Stimulated activated CD4-positive, alpha-beta T cell treated with anti-CD3 and anti-CD28 coated beads, Interleukin-1b, Interleukin-23, amount 100 ng/mL, for 24 hours (primary cell): ENCODE data around the gene VRTN.
"Not testable (repeated sequence)": the region's sequence is repeated elsewhere in the genome, so short reads cannot be mapped to it uniquely, and the experiment has no call there.

ENCODE experiments used
- DNase-seq, 4 experiments: peaks; one replicate each; pipeline ENCODE4 v3.0.0-alpha.2; 2020; ENCODE audit warnings: low read depth in 4 of 4, low spot score in 1 of 4

The VRTN gene

GRCh38 chr14:74348735-74349463 lies 628 bp downstream of the VRTN start:
- no peak for DNase-seq

DNA sequence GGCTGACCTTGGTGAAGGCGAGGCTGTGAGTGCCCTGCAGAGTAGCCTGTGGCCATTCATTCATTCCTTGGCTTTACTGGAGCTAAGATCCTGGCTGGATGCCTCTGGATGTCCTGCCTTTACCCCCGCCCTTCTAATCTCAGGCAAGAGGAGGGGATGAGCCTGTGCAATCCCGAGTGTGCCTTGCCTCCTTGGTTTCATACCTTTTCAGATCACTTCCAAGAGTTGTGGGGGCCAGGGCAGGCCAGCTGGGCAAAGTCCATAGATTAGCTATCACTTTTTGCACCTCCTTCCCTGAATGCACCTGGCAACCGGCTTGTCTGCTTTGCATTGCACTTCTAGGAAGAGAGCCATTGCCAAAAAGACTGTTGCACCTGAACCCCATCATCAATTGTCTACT lies 1.5 kb downstream of the VRTN start:
- DNase-seq: no peak

- no peak for DNase-seq
Measured at GRCh38 chr14:74350211-74350927, 2.1 kb downstream of the VRTN start.

GRCh38 chr14:74350928-74351323 lies 2.7 kb downstream of the VRTN start:
- no peak for DNase-seq

GRCh38 chr14:74356892-74357575 lies 8.8 kb downstream of the VRTN start:
- DNase-seq: no peak

- DNase-seq: no peak
Measured at GRCh38 chr14:74357585-74357984, 9.3 kb downstream of the VRTN start.

GRCh38 chr14:74358176-74358829 lies 10.0 kb downstream of the VRTN start:
- DNase-seq: no peak

- no peak for DNase-seq
Measured at GRCh38 chr14:74360163-74360562, 11.9 kb downstream of the VRTN start.

- peak; percentile 27 to 54 (median 41) for DNase-seq
Measured at GRCh38 chr14:74362361-74362915, 14.2 kb downstream of the VRTN start.

DNA sequence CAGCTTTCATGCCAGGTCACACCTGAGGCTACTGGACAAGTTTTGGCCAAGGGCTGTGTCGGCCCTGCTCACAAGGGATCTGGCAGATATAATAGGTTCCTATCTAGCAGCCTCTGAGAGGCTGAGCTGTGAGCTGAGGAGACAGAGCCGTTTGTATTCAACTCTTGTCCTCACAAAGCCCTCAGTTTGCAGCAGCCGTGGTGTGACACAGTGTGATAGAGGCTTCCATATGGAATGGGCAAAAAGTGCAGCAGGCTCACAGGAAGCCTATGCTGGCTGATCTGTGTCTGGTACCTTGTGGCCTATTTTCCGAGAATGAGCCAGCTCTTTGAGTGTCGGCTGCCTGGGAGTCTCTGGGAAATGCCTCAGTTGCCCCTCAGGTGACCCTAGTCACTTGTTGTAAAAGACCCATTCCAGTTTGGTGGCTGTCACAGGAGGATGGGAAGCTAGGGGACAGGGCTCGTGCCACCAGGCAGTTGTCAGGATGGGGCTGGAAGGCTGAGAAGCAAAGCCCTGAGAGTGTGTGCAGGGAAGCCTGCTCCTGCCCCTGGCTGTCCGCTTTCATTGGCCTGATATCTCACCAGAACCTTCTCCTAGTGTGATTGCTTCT lies 16.1 kb downstream of the VRTN start:
- no peak for DNase-seq

GRCh38 chr14:74368026-74368425 lies 19.8 kb downstream of the VRTN start:
- no peak for DNase-seq

DNA sequence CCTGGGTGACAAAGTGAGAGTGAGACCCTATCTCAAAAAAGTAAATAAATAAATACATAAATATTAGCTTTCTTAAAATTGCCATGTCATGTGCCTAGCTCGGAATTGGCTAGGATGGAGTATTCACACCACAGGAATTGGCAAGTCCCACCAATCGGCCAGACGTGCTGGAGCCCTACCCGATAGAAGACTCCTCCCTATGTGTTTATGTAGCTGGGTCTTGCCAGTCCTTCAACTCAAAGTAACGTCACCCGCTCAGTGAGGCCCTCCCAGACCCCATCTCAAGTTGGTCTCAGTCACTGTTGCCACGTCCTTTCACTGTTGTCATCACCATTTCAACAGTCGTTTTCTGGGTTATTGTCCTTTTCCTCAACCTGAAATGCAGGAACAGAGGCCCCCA lies 20.2 kb downstream of the VRTN start:
- DNase-seq: no peak

DNA sequence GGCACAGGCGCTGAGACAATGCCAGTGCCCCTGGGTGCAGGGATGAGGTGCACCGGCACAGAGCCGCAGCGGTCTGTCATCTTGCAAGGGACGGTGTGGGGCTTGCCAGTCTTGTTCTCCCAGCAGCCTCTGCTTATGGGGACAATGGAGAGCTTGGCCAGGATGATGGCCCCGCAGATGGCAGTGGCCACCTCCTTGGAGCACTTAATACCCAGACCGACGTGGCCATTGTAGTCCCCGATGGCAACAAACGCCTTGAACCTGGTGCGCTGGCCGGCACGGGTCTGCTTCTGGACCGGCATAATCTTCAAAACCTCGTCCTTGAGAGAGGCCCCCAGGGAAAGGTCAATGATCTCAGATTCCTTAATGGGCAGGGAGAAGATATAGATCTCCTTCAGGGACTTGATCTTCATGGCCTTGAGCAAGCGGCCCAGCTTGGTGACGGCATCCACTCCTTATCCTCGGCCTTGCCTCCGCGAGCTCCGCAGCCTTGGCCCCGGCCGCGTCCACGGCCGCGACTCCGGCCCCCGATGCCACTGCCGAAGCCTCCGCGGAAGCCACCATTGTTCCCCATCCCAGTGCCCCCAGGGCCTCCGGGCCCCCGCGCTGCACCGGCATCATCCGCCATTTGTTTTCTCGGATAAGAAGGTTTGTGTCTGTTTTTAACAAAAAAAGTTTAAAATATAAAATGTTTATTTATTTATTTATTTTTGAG lies 29.9 kb downstream of the VRTN start:
- no peak for DNase-seq

DNA sequence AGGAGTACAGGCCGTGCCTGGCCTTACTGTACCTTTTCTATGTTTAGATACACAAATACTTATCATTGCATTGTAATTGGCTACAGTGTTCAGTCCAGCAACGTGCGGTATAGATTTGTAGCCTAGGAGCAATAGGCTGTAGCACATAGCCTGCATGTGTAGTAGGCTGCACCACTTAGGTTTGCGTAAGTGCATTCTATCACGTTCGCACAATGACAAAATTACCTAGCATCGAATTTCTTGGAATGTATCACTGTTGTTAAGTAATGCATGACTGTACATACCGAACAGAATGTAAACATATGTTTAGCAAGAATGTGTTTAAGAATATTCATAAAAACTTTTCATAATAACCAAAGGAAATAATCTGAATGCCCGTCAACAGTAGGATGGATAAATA lies 31.9 kb downstream of the VRTN start:
- DNase-seq: no peak

- DNase-seq: no peak
Measured at GRCh38 chr14:74380845-74381244, 32.6 kb downstream of the VRTN start.

- DNase-seq: not testable (repeated sequence)
Measured at GRCh38 chr14:74381571-74381970, 33.3 kb downstream of the VRTN start.

GRCh38 chr14:74382231-74382630 lies 34.0 kb downstream of the VRTN start:
- DNase-seq: no peak

DNA sequence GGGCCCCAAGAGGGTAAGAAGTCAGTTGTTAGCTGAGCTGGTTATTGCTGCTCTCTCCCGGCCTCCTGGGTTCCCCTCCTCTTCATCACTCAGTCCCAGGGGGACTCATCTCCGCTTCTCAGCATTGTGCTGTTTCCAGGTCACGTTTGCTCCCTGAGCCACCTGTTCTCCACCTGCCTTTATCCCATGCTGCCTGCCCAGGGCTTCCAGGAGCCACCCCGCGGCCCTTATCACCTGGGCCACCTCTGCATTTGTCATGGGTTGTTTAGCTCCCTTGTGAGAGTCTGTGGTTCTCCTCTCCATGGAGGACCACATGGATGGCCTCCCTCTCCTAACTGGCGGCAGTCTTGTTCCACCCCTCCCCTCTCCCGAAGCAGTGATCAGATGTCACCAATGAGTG lies 41.7 kb downstream of the VRTN start:
- no peak for DNase-seq

DNA sequence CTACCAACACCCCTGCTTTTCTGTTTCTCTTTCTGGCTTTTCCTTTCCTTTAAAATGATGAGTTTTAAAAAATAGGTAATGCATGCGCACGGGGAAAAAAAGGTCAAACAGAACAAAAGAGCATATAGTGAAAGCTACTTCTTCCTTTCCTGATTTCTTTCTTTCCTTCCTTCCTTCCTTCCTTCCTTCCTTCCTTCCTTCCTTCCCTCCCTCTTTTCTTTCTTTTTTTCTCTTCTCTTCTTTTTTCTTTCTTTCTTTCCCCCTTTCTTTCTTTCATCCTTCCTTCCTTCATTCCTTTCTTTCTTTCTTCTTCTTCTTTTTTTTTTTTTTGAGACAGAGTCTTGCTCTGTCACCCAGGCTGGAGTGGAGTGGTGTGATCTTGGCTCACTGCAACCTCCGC lies 42.2 kb downstream of the VRTN start:
- not testable (repeated sequence) for DNase-seq

DNA sequence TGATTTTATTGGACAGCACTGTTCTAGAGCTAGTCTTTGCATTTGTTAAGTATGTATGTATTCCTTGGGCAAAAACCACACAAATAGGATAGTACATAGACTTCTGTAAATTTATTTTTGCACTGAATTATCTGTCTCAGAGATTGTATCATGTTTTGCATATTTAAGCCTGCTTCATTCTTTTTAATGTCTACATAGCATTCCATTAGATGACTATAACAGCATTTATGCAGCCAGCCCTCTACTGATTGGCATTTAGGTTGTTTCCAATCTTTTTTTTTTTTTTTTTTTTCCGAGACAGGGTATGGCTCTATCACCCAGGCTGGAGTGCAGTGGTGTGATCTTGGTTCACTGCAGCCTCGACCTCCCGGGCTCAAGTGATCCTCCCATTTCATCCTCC lies 43.2 kb downstream of the VRTN start:
- no peak for DNase-seq
